NCI-H345 treated with DMSO at 0.1 percent for 48 hours (cell line): ENCODE data around the gene WIPF1.

Experiments
- DNase-seq: peaks from one replicate; lab custom pipeline; 2025; ENCODE audit not compliant: unreplicated experiment; lab: John Stamatoyannopoulos, UW

The WIPF1 gene

GRCh38 chr2:174621323-174621722, 23.7 kb upstream of the WIPF1 start:
- no peak for DNase-seq

DNA sequence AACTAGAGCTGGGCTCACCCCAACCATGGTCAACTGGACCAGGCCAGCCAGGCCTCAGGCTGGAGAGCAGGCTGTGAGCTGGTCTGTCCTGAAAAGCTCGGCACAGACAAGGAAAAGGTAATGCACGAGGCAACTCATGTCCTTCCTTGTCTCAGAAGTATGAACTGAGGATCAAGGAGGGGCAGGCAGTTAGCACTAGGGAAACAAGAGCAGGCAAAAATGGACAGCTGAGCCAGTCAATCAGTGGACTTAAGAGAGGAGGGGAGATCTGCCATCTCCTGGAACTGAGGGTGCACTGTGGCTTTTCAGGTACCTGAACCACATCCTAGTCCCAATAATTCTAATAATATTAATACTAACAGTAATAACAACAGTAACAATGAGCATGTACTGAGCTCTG, 20.6 kb upstream of the WIPF1 start:
- DNase-seq = no peak

DNA sequence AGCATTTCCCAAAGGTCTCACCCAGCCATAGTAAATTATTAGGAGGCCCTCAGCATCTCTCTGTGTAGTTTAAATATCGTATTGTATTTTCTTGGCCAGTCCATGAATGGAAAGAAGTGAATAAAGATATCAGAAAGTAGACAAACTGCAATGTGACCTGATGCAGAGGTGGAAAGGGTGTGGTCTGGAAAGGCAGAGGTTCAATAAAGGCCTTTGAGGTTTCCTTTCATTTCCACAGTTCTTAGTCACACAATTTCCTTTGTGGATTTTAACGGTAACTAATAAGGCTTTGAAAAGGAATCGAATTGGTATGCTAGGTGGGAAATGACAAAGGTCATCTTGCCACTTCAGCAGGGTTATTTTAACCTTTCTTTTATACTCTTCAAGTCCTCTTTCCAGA, 20.1 kb upstream of the WIPF1 start:
- DNase-seq = no peak

- DNase-seq = no peak
Observed at GRCh38 chr2:174617120-174617519, 19.5 kb upstream of the WIPF1 start.

- DNase-seq = no peak
Observed at GRCh38 chr2:174615871-174616436, 18.4 kb upstream of the WIPF1 start.

DNA sequence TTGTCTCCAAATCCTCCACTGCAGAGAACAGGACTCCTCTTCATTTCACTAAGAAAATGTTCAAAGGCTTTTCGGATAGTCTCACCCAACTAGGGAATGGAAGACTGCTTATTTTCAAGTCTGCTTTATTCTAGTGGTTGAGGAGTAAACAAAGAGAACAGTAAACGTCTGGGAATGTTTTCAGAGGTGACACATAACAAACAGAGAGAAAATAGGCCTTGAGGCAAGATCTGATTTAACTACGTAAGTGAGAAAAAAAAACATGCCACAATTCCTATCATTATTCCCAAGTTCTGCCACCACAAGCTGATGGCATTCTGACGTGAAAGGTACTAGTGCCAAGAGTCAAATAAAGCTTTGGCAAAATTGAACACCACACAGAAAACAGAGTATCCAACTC, 16.7 kb upstream of the WIPF1 start:
- no peak for DNase-seq

- no peak for DNase-seq
Observed at GRCh38 chr2:174613531-174613930, 15.9 kb upstream of the WIPF1 start.

DNA sequence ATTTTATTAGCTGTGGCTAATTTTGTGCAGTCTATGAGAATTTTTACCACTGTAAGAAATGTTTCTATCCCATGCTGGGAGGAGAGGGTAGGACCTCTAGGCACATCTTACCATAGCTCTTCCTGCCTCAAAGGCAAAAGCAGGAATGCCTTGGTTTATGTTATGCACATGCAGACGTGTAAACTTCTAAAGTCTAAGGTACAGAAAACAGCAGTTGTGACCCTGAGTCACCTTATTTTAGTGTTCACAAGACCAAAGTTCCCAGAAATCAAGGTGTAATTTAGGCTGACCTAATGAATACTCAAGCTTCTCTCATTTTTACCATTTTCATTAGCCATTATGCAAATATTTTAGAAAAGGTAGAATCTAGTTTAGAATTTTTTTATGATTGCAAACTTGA, 15.4 kb upstream of the WIPF1 start:
- DNase-seq = no peak

GRCh38 chr2:174611854-174612253, 14.2 kb upstream of the WIPF1 start:
- no peak for DNase-seq

GRCh38 chr2:174611006-174611405, 13.4 kb upstream of the WIPF1 start:
- no peak for DNase-seq

GRCh38 chr2:174610243-174610995, 12.8 kb upstream of the WIPF1 start:
- DNase-seq = no peak

- DNase-seq = no peak
Observed at GRCh38 chr2:174609261-174609660, 11.7 kb upstream of the WIPF1 start.

- DNase-seq = no peak
Observed at GRCh38 chr2:174608866-174609214, 11.2 kb upstream of the WIPF1 start.

DNA sequence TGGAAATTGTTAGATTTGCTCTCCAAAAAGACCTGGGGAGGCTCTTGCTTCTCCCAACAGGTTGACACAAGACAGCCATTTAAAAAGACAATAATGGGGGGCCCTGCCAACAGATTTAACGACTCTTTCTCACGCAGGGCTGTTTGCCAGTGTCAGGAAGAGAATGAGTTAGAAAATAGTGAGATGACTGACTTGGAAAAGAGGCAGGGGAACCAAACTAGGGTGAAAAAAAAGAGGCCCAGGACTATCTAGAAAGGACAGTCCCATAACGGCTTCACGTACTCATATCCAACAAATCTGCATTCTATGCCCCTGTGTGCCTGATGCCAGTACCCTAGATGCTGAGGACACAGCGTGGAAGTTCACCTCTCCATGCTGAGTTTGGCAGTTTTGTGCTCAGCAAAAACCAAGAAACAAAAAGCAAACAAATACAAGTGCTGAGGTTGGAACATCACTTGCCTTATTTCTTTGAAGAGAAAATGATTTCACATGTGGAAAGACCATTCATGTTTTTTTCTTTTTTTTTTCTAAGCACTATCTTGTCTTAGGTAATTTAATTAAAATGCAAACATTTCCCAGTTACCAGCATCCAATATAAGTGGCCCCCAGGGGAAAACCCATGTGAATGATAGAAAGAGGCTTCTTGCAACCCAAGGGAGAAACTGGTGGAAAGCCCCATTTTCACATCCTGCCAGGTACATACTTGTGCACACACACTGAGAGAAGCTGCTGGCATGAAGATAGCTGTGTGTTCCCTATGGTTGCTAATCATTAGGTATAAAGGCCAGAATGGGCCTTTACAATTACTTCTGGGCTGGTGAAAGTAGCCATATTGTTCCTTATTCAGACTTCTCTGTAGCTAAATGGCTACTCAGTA, 10.6 kb upstream of the WIPF1 start:
- DNase-seq = no peak

GRCh38 chr2:174607584-174607983, 10.0 kb upstream of the WIPF1 start:
- no peak for DNase-seq

GRCh38 chr2:174606336-174606735, 8.7 kb upstream of the WIPF1 start:
- no peak for DNase-seq

- DNase-seq = no peak
Observed at GRCh38 chr2:174605687-174606086, 8.1 kb upstream of the WIPF1 start.

GRCh38 chr2:174603280-174603679, 5.7 kb upstream of the WIPF1 start:
- DNase-seq = no peak

GRCh38 chr2:174602745-174603144, 5.1 kb upstream of the WIPF1 start:
- DNase-seq = no peak

DNA sequence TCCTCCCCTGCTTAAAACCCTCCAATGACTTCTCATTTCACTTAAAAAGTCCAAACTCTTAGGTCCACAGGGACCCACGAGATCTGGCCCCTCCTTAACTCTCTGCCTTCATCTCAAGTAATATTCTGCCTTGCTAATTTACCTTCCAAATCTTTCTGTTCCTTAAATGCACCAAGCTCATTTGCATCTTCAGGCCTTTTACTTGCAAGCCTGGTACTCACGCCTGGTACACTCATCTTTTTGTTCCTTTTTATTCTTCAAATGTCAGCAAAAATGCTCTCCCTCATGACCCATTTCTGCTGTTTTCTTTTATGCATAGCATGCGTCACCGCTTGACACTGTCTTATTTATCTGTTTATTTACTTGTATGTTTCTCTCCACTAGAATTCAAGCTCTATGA, 2.7 kb upstream of the WIPF1 start:
- DNase-seq = no peak

- DNase-seq = no peak
Observed at GRCh38 chr2:174599310-174599921, 1.8 kb upstream of the WIPF1 start.

- DNase-seq = no peak
Observed at GRCh38 chr2:174597009-174597344, 627 bp downstream of the WIPF1 start.
